G401 (cell line): ENCODE results near the gene TET1. TPM values are rescaled to one million over a fixed set of nuclear protein-coding genes. Genes with fewer than 3 reads are reported as not detected.
"Not testable (repeated sequence)": the region's sequence is repeated elsewhere in the genome, so short reads cannot be mapped to it uniquely, and the experiment has no call there.

Source experiments
- DNase-seq: peaks from one replicate; pipeline ENCODE4 v3.0.0-alpha.2; 2015; ENCODE audit warnings: low spot score
- in situ Hi-C: cut with HindIII; loops from 2 replicates; pipeline ENCODE4 v1.10.0; 2016; ENCODE audit warnings: low sequenced_read_pairs, mixed read lengths
- total RNA-seq: library from RNA; depleted of rRNA; stranded (reverse); fragments of >200 nt; shearing (Covaris generic); gene quantifications from 2 replicates; pipeline ENCODE4 v1.2.3, GENCODE V29; 2014; rRNA removed

TET1 gene
- total RNA-seq, 1 experiment from 2014 or later: 6.7 TPM

DNA sequence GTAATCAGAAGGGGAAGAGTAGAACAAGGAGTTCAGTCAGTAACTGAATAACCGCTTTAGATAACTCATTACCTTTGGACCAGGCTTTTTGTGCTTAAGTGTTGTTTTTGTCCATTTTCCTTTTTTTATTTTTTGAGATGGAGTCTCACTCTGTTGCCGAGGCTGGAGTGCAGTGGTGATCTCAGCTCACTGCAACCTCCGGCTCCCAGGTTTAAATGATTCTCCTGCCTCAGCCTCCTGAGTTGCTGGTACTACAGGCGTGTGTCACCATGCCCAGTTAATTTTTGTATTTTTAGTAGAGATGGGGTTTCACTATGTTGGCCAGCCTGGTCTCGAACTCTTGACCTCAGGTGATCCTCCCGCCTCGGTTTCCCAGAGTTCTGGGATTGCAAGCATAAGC lies 175.6 kb downstream of the TET1 start:
- DNase-seq, in situ Hi-C loops: not testable (repeated sequence)

DNA sequence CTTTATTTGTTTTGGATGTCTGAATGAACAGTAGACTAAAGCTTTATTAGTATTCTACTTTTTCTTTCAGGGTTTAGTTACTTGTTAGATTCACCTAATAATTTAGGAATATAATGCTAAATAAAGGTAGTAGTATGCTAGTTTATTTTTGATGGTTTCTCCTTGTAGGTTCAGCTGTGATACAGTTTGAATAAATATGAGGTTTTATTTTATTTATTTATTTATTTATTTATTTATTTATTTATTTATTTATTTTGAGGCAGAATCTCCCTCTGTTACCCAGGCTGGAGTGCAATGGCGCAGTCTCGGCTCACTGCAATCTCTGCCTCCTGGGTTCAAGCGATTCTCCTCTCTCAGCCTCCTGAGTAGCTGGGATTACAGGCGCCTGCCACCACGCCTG lies 180.5 kb downstream of the TET1 start:
- DNase-seq, in situ Hi-C loops: not testable (repeated sequence)

DNA sequence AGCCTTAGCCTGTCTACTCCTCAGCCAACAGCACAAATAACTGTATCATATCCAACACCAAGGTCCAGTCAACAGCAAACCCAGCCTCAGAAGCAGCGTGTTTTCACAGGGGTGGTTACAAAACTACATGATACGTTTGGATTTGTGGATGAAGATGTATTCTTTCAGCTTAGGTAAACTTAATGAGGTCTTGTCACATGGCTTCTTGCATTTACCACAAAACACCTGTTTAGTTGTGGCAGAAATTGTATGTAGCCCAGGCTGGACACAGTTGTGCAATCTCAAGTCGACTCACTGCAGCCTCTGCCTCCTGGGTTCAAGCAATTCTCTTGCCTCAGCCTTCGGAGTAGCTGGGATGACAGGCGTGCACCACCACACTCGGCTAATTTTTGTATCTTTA lies 182.3 kb downstream of the TET1 start:
- DNase-seq: no peak
- in situ Hi-C loops: no loop called here

Other genes with a start within 250 kb of the TET1 start
- gene HNRNPH3, start 228.3 kb upstream of the TET1 start, total RNA-seq: 32.1 and 67.4 TPM in 2 replicates
- 0.37 and 2.3 TPM in 2 replicates for gene PBLD, start 227.4 kb upstream of the TET1 start, total RNA-seq
- 8.5 and 10.3 TPM in 2 replicates for gene RUFY2, start 153.1 kb upstream of the TET1 start, total RNA-seq
- 39.1 and 41.0 TPM in 2 replicates for gene DNA2, start 88.4 kb upstream of the TET1 start, total RNA-seq
- gene SLC25A16, start 32.8 kb upstream of the TET1 start, total RNA-seq: 7.5 and 14.3 TPM in 2 replicates
- 26.6 and 42.9 TPM in 2 replicates for gene CCAR1, start 160.9 kb downstream of the TET1 start, total RNA-seq